ENCODE measurements around the gene SCGB1D2.

Gene SCGB1D2

GRCh38 chr11:62223095-62223494 is 18.9 kb upstream of the SCGB1D2 start:
- Histone ChIP-seq H3K4me3 (ENCODE audit: low read depth, low read length) (no peak overlapping the region), H3K27me3 (replicated peaks) (no peaks in the 10 kb centered on the region), H3K27ac (no peak overlapping the region), H3K36me3 (replicated peaks) (no peaks in the 10 kb centered on the region)
- in situ Hi-C loops (cut with HindIII; ENCODE audit: low pct_ligation_motif_present, low sequenced_read_pairs), result no loop called here
- no peak for DNase-seq
- no peak for TF ChIP-seq CTCF (IDR thresholded peaks at IDR 0.05; ENCODE audit: low read depth, low read length, missing control alignments)

GRCh38 chr11:62233730-62234129 is 8.3 kb upstream of the SCGB1D2 start:
- Histone ChIP-seq H3K27ac (no peak overlapping the region), H3K36me3 (replicated peaks) (no peaks in the 10 kb centered on the region), H3K27me3 (replicated peaks) (no peaks in the 10 kb centered on the region), H3K4me3 (ENCODE audit: low read depth, low read length) (no peak overlapping the region)
- in situ Hi-C loops (cut with HindIII; ENCODE audit: low pct_ligation_motif_present, low sequenced_read_pairs), result no loop called here
- TF ChIP-seq CTCF (IDR thresholded peaks at IDR 0.05; ENCODE audit: low read depth, low read length, missing control alignments), result no peak
- DNase-seq, result no peak

GRCh38 chr11:62236187-62236586 is 5.9 kb upstream of the SCGB1D2 start:
- Histone ChIP-seq H3K36me3 (replicated peaks) (no peaks in the 10 kb centered on the region), H3K4me3 (ENCODE audit: low read depth, low read length) (no peak overlapping the region), H3K27me3 (replicated peaks) (no peaks in the 10 kb centered on the region), H3K27ac (no peak overlapping the region)
- no peak for DNase-seq
- in situ Hi-C loops (cut with HindIII; ENCODE audit: low pct_ligation_motif_present, low sequenced_read_pairs), result no loop called here
- no peak for TF ChIP-seq CTCF (IDR thresholded peaks at IDR 0.05; ENCODE audit: low read depth, low read length, missing control alignments)

- Histone ChIP-seq H3K36me3 (replicated peaks) (no peaks in the 10 kb centered on the region), H3K27ac (no peak overlapping the region), H3K27me3 (replicated peaks) (no peaks in the 10 kb centered on the region), H3K4me3 (ENCODE audit: low read depth, low read length) (no peak overlapping the region)
- no peak for TF ChIP-seq CTCF (IDR thresholded peaks at IDR 0.05; ENCODE audit: low read depth, low read length, missing control alignments)
- no peak for DNase-seq
- in situ Hi-C loops (cut with HindIII; ENCODE audit: low pct_ligation_motif_present, low sequenced_read_pairs), result no loop called here
Observed at GRCh38 chr11:62237499-62237898, 4.5 kb upstream of the SCGB1D2 start.

- no peak overlapping the region for H3K4me3 ChIP-seq (ENCODE audit: low read depth, low read length)
- H3K27me3 ChIP-seq (replicated peaks), result no peaks in the 10 kb centered on the region
- H3K27ac ChIP-seq, result no peak overlapping the region
- no peak for DNase-seq
- no peak for TF ChIP-seq CTCF (IDR thresholded peaks at IDR 0.05; ENCODE audit: low read depth, low read length, missing control alignments)
- H3K36me3 ChIP-seq (replicated peaks), result no peaks in the 10 kb centered on the region
- in situ Hi-C loops (cut with HindIII; ENCODE audit: low pct_ligation_motif_present, low sequenced_read_pairs), result no loop called here
Observed at GRCh38 chr11:62238151-62238550, 3.9 kb upstream of the SCGB1D2 start.

GRCh38 chr11:62241095-62241494 is 944 bp upstream of the SCGB1D2 start:
- no peaks in the 10 kb centered on the region for H3K36me3 ChIP-seq (replicated peaks)
- DNase-seq, result no peak
- H3K4me3 ChIP-seq (ENCODE audit: low read depth, low read length), result no peak overlapping the region
- TF ChIP-seq CTCF (IDR thresholded peaks at IDR 0.05; ENCODE audit: low read depth, low read length, missing control alignments), result no peak
- no peak overlapping the region for H3K27ac ChIP-seq
- in situ Hi-C loops (cut with HindIII; ENCODE audit: low pct_ligation_motif_present, low sequenced_read_pairs), result no loop called here
- no peaks in the 10 kb centered on the region for H3K27me3 ChIP-seq (replicated peaks)

All from brain microvascular endothelial cell (primary cell).